GM21825 (cell line): ENCODE measurements around the gene TMEM97.
A peak's percentile ranks its signal among the peaks of the same experiment; 100 is the strongest.

Experiments
- ATAC-seq: cut with Tn5 transposase; IDR thresholded peaks from one replicate; pipeline ENCODE4 v1.9.1; 2021; ENCODE audit warnings: mild to moderate bottlenecking, moderate library complexity; ENCODE audit not compliant: unreplicated experiment

The TMEM97 gene

GRCh38 chr17:28315846-28316705 lies 2.9 kb upstream of the TMEM97 start:
- ATAC-seq = no peak

GRCh38 chr17:28317099-28317965 lies 1.7 kb upstream of the TMEM97 start:
- ATAC-seq = no peak

- ATAC-seq = peak; percentile 1
Measured at GRCh38 chr17:28317966-28318758, 838 bp upstream of the TMEM97 start.

GRCh38 chr17:28319598-28319935 lies 567 bp downstream of the TMEM97 start:
- no peak for ATAC-seq

- ATAC-seq = no peak
Measured at GRCh38 chr17:28320215-28321061, 1.4 kb downstream of the TMEM97 start.

- no peak for ATAC-seq
Measured at GRCh38 chr17:28324267-28324745, 5.3 kb downstream of the TMEM97 start.

- ATAC-seq = no peak
Measured at GRCh38 chr17:28324781-28325180, 5.8 kb downstream of the TMEM97 start.

- no peak for ATAC-seq
Measured at GRCh38 chr17:28325211-28325610, 6.2 kb downstream of the TMEM97 start.

GRCh38 chr17:28326114-28326513 lies 7.1 kb downstream of the TMEM97 start:
- no peak for ATAC-seq

- no peak for ATAC-seq
Measured at GRCh38 chr17:28327031-28327607, 8.1 kb downstream of the TMEM97 start.

- ATAC-seq = no peak
Measured at GRCh38 chr17:28327709-28328108, 8.7 kb downstream of the TMEM97 start.

GRCh38 chr17:28328325-28328724 lies 9.3 kb downstream of the TMEM97 start:
- no peak for ATAC-seq

GRCh38 chr17:28330671-28331070 lies 11.7 kb downstream of the TMEM97 start:
- no peak for ATAC-seq

- no peak for ATAC-seq
Measured at GRCh38 chr17:28331891-28332420, 13.0 kb downstream of the TMEM97 start.

- no peak for ATAC-seq
Measured at GRCh38 chr17:28333083-28333746, 14.2 kb downstream of the TMEM97 start.

GRCh38 chr17:28334171-28334570 lies 15.2 kb downstream of the TMEM97 start:
- no peak for ATAC-seq

- peak; percentile 2 for ATAC-seq
Measured at GRCh38 chr17:28334666-28335200, 15.7 kb downstream of the TMEM97 start.

- ATAC-seq = peak; percentile 94
Measured at GRCh38 chr17:28335201-28335958, 16.4 kb downstream of the TMEM97 start, which contains the start of the genes IFT20 and TNFAIP1. TSS of gene IFT20 (minus strand) at chr17:28335472. CDS start at chr17:28331985, 3,487 bp downstream. TSS of gene TNFAIP1 (plus strand) at chr17:28335761. CDS start at chr17:28339522, 3,761 bp downstream.
